H1 (cell line): ENCODE results near the gene KIAA0930.

Experiments used
- NRF1 ChIP-seq: IDR thresholded peaks from 2 replicates; pipeline ENCODE4 v1.6.1; 2011; ENCODE audit warnings: mild to moderate bottlenecking, low read depth, low read length, improper control_type of control experiment
- POLR2AphosphoS5 ChIP-seq: IDR thresholded peaks from 2 replicates; pipeline ENCODE4 v1.6.1; 2011; ENCODE audit warnings: low read depth, low read length
- RBBP5 ChIP-seq: IDR thresholded peaks from 2 replicates; pipeline ENCODE4 v1.7.1; 2012; ENCODE audit warnings: low read depth, mild to moderate bottlenecking, inconsistent platforms, low read length, moderate library complexity, borderline replicate concordance
- TF ChIP-seq, protein P1 (sequence below), 3 experiments: IDR thresholded peaks; 1 replicate in 2 of 3; 2 replicates in 1 of 3; pipeline versions ENCODE4 v1.5.1 to v1.6.1; 2011; ENCODE audit warnings: low read length in 3 of 3, mild to moderate bottlenecking in 3 of 3, inconsistent platforms in 2 of 3, low read depth in 1 of 3, moderate library complexity in 1 of 3; ENCODE audit not compliant: insufficient read depth in 1 of 3; ENCODE audit errors: control extremely low read depth in 1 of 3

DNA sequence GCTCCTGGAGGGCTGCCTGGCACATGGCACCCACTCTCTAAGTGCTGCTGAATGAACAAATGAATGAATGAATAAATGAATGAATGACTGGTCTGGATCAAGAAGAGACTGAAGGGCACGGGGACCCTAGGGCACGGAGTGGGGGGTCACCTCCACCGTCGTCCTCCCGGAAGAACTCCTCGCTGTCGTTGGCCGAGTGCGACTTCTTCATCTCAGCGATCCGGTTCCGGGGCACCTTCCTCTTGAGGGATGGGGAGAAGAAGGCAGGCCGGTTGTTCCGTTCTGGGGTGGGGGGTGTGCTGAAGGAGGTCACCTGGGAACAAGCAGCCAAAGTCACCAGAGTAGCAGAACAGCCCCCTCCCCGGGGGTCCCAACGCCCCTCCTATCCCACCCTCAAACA is 41.0 kb downstream of the KIAA0930 start:
- no peak for TF ChIP-seq RBBP5
- no peak for TF ChIP-seq POLR2AphosphoS5
- TF ChIP-seq, protein P1, sequence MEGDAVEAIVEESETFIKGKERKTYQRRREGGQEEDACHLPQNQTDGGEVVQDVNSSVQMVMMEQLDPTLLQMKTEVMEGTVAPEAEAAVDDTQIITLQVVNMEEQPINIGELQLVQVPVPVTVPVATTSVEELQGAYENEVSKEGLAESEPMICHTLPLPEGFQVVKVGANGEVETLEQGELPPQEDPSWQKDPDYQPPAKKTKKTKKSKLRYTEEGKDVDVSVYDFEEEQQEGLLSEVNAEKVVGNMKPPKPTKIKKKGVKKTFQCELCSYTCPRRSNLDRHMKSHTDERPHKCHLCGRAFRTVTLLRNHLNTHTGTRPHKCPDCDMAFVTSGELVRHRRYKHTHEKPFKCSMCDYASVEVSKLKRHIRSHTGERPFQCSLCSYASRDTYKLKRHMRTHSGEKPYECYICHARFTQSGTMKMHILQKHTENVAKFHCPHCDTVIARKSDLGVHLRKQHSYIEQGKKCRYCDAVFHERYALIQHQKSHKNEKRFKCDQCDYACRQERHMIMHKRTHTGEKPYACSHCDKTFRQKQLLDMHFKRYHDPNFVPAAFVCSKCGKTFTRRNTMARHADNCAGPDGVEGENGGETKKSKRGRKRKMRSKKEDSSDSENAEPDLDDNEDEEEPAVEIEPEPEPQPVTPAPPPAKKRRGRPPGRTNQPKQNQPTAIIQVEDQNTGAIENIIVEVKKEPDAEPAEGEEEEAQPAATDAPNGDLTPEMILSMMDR (IDR thresholded peaks at IDR 0.05; ENCODE audit: control extremely low read depth in 1 of 3, insufficient read depth in 1 of 3, low read depth in 1 of 3, low read length in 3 of 3), result no peak
- no peak for TF ChIP-seq NRF1
